Measurements from ENCODE around the gene SHC1.

The SHC1 gene

GRCh38 chr1:155007251-155007828 lies 36.8 kb upstream of the SHC1 start:
- no peak for DNase-seq

- DNase-seq = peak in 1 of 2 experiments; percentile 18
Measured at GRCh38 chr1:155006601-155007101, 36.1 kb upstream of the SHC1 start.

- DNase-seq = no peak
Measured at GRCh38 chr1:155005076-155006011, 34.8 kb upstream of the SHC1 start.

GRCh38 chr1:155004352-155005075 lies 34.0 kb upstream of the SHC1 start:
- no peak for DNase-seq

GRCh38 chr1:155003766-155004351 lies 33.3 kb upstream of the SHC1 start:
- peak in 1 of 2 experiments; percentile 40 for DNase-seq

- DNase-seq = no peak
Measured at GRCh38 chr1:155003227-155003765, 32.7 kb upstream of the SHC1 start.

GRCh38 chr1:155002464-155003226 lies 32.1 kb upstream of the SHC1 start, which contains the start of gene ZBTB7B:
ZBTB7B (plus strand) TSS chr1:155002802; CDS start chr1:155014661, 11,859 bp downstream.
- no peak for DNase-seq

- peak; percentile 86 to 94 for DNase-seq
Measured at GRCh38 chr1:155001675-155002463, 31.3 kb upstream of the SHC1 start.

GRCh38 chr1:155001425-155001674 lies 30.8 kb upstream of the SHC1 start:
- DNase-seq = peak in 1 of 2 experiments; percentile 54

GRCh38 chr1:155000726-155001424 lies 30.3 kb upstream of the SHC1 start:
- DNase-seq = peak; percentile 48 to 70

GRCh38 chr1:155000411-155000725 lies 29.8 kb upstream of the SHC1 start:
- no peak for DNase-seq

- DNase-seq = no peak
Measured at GRCh38 chr1:154999571-155000410, 29.2 kb upstream of the SHC1 start.

GRCh38 chr1:154998818-154999570 lies 28.4 kb upstream of the SHC1 start:
- peak in 1 of 2 experiments; percentile 36 for DNase-seq

- DNase-seq = no peak
Measured at GRCh38 chr1:154998201-154998780, 27.7 kb upstream of the SHC1 start.

GRCh38 chr1:154996966-154997701 lies 26.6 kb upstream of the SHC1 start:
- DNase-seq = no peak

GRCh38 chr1:154995301-154995983 lies 24.9 kb upstream of the SHC1 start:
- peak; percentile 45 to 62 for DNase-seq

- no peak for DNase-seq
Measured at GRCh38 chr1:154994591-154994990, 24.0 kb upstream of the SHC1 start.

All from SW 1271 (cell line).